ENCODE data around the gene DOCK3.
"Not testable (repeated sequence)": the region's sequence is repeated elsewhere in the genome, so short reads cannot be mapped to it uniquely, and the experiment has no call there.

DOCK3 gene

GRCh38 chr3:51139616-51140015 is 464.9 kb downstream of the DOCK3 start:
- no peak for DNase-seq

GRCh38 chr3:51141573-51141972 is 466.8 kb downstream of the DOCK3 start:
- no peak for DNase-seq

- DNase-seq = no peak
Measured at GRCh38 chr3:51145811-51146585, 471.3 kb downstream of the DOCK3 start.

- DNase-seq = no peak
Measured at GRCh38 chr3:51146781-51147180, 472.1 kb downstream of the DOCK3 start.

- no peak for DNase-seq
Measured at GRCh38 chr3:51156147-51156546, 481.4 kb downstream of the DOCK3 start.

- no peak for DNase-seq
Measured at GRCh38 chr3:51163051-51163450, 488.3 kb downstream of the DOCK3 start.

GRCh38 chr3:51173518-51174271 is 499.0 kb downstream of the DOCK3 start:
- no peak for DNase-seq

- DNase-seq = peak; percentile 5
Measured at GRCh38 chr3:51176923-51177322, 502.2 kb downstream of the DOCK3 start.

- not testable (repeated sequence) for DNase-seq
Measured at GRCh38 chr3:51186446-51186845, 511.7 kb downstream of the DOCK3 start.

- DNase-seq = no peak
Measured at GRCh38 chr3:51190199-51190598, 515.5 kb downstream of the DOCK3 start.

GRCh38 chr3:51190827-51191226 is 516.1 kb downstream of the DOCK3 start:
- no peak for DNase-seq

- no peak for DNase-seq
Measured at GRCh38 chr3:51191768-51192167, 517.0 kb downstream of the DOCK3 start.

- DNase-seq = no peak
Measured at GRCh38 chr3:51198477-51198876, 523.8 kb downstream of the DOCK3 start.

- not testable (repeated sequence) for DNase-seq
Measured at GRCh38 chr3:51199296-51199695, 524.6 kb downstream of the DOCK3 start.

GRCh38 chr3:51216291-51216690 is 541.6 kb downstream of the DOCK3 start:
- DNase-seq = no peak

GRCh38 chr3:51221959-51222358 is 547.2 kb downstream of the DOCK3 start:
- no peak for DNase-seq

- peak; percentile 6 for DNase-seq
Measured at GRCh38 chr3:51224283-51224682, 549.6 kb downstream of the DOCK3 start.

- DNase-seq = no peak
Measured at GRCh38 chr3:51224843-51225242, 550.1 kb downstream of the DOCK3 start.

- DNase-seq = no peak
Measured at GRCh38 chr3:51242939-51243338, 568.2 kb downstream of the DOCK3 start.

GRCh38 chr3:51243924-51244323 is 569.2 kb downstream of the DOCK3 start:
- DNase-seq = no peak

GRCh38 chr3:51245867-51246266 is 571.1 kb downstream of the DOCK3 start:
- no peak for DNase-seq

- no peak for DNase-seq
Measured at GRCh38 chr3:51257870-51258269, 583.1 kb downstream of the DOCK3 start.

GRCh38 chr3:51264166-51264565 is 589.4 kb downstream of the DOCK3 start:
- DNase-seq = not testable (repeated sequence)

- no peak for DNase-seq
Measured at GRCh38 chr3:51268132-51268531, 593.4 kb downstream of the DOCK3 start.

Measured in activated CD4-positive, alpha-beta T cell treated with anti-CD3 and anti-CD28 coated beads, Interleukin-2, amount 50 U/mL, for 16 hours (primary cell).